Measurements from ENCODE around the gene APOBEC3G. TPM values are rescaled to one million over a fixed set of nuclear protein-coding genes. Genes with fewer than 3 reads are reported as not detected.
A peak's percentile ranks its signal among the peaks of the same experiment; 100 is the strongest.
"Not testable (repeated sequence)": the region's sequence is repeated elsewhere in the genome, so short reads cannot be mapped to it uniquely, and the experiment has no call there.

The APOBEC3G gene
- total and polyA plus RNA-seq, 2 donors (not counting 1 experiment from before 2014, with no cell fraction given) = 94.2 to 96.6 TPM

DNA sequence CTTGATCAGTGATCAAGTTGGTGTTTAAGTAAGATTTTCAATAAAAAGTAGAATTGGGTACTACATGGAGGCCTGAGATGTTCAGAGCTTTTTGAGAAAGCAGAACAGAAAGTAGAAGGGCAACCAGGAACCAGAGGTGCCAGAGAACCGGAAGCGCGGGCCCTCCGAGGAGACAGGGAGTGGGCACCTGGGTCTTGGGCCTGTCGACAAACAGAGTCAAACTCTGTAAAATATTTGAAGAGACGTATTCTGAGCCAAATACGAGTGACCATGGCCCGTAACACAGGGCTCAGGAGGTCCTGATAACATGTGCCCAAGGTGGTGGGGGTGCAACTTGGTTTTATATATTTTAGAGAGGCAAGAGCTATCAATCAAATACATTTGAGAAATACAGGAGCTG is 13.2 kb upstream of the APOBEC3G start:
- peak; percentile 67 for ATAC-seq (ENCODE audit: low read depth)

DNA sequence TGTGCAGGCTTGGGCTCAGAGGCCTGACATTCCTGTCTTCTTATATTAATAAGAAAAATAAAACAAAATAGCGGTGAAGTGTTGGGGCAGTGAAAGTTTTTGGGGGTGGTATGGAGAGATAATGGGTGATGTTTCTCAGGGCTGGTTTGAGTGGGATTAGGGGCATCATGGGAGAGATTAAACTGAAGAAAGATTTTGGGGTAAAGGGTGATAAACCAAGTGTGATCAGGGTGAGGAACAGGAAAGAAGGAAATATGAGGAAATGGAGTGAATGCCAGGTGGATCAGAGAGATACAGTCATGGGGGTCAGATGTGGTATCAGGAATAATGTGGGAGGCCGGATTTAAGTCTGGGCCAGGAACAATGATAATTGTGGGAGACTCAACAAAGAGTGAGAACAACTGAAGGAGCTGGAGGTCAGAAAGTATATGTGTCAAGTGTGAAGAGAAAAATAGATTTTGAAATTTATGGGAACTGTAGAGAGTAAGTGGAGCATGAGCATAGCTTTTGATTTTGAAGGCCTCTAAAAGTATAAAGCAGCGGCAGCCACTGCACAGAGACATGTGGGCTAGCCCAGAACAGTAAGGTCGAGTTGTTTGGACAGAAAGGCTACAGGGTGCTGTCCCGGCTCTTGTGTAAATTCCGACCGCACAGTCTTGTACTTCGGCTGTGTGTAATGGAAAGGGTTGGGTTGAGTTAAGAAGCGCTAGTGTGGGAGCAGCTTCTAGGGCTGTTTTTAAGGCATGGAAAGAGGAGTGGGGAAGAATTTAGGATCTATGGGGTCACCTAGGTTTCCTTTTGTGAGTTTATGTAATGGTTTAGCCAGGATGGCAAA is 10.4 kb upstream of the APOBEC3G start:
- H3K4me1 Mint-ChIP-seq = peaks cover 36% of the 10 kb centered on the region
- Histone ChIP-seq H3K27ac (ENCODE audit: low read length in 2 of 2) (peak overlapping the region; percentile 97 to 98), H3K36me3 (replicated peaks in 1 of 2; ENCODE audit: control extremely low read depth in 1 of 2, control insufficient read depth in 1 of 2, extremely low read depth in 1 of 2, insufficient read depth in 2 of 2, low read length in 1 of 2) (peaks cover 2 to 26% of the 10 kb centered on the region in 2 experiments), H3K4me3 (ENCODE audit: control extremely low read depth in 1 of 5, extremely low read depth in 1 of 5, insufficient read depth in 1 of 5, low read depth in 2 of 5, low read length in 4 of 5) (peak overlapping the region; percentile 83 to 99 (median 96)), H3K79me2 (ENCODE audit: control insufficient read depth, insufficient read depth, low read length) (peaks cover 56% of the 10 kb centered on the region), H3K9ac (ENCODE audit: low read length) (peak overlapping the region; percentile 92), H3K4me1 (ENCODE audit: control insufficient read depth in 2 of 2, insufficient read depth in 2 of 2, low read length in 2 of 2) (peaks cover 75 to 95% of the 10 kb centered on the region in 2 donors), H3K4me2 (replicated peaks; ENCODE audit: low read depth, low read length, poor library complexity, severe bottlenecking) (peak overlapping the region; percentile 76)
- peak; percentile 22 for ATAC-seq (ENCODE audit: low read depth)
- intact Hi-C loops (cut with micrococcal nuclease) = loop anchor here (1.0 to 2.0 kb wide), 4 partner anchors 26 to 52 kb away; partner anchors contain the start of genes APOBEC3C and APOBEC3F
- ChIA-PET POLR2A (interaction anchor here (0.8 to 3.6 kb wide), 6 partner anchors 12 to 85 kb away, joined by 3 to 13 read pairs (median 4); partner anchors contain the start of gene CBX7), CTCF (interaction anchor here (0.9 to 1.9 kb wide), 5 partner anchors 22 to 63 kb away, joined by 3 to 7 read pairs (median 3); no protein-coding TSS in a partner anchor)
- H4K20me1 ChIP-seq (ENCODE audit: control insufficient read depth, insufficient read depth, low read length, poor library complexity, severe bottlenecking); H2AFZ ChIP-seq (ENCODE audit: insufficient read depth, low read depth, low read length, poor library complexity, severe bottlenecking); H3K27ac Mint-ChIP-seq; H3K9me3 ChIP-seq (ENCODE audit: control extremely low read depth in 1 of 3, control insufficient read depth in 2 of 3, insufficient read depth in 1 of 3, low read length in 2 of 3); H3K27me3 Mint-ChIP-seq; H3K27me3 ChIP-seq (replicated peaks in 1 of 4; ENCODE audit: control extremely low read depth in 1 of 4, control insufficient read depth in 3 of 4, insufficient read depth in 4 of 4, low read length in 3 of 4); H3K4me3 Mint-ChIP-seq; H3K9me3 Mint-ChIP-seq (ENCODE audit: insufficient read depth): not testable (repeated sequence)
- 22% methylated on average over 8 of the region's 9 CpGs for WGBS (ENCODE audit: insufficient coverage)
- DNase-seq = peak; percentile 41

More for the DNA sequence above, 13.2 kb upstream of the APOBEC3G start:
- Histone ChIP-seq H3K4me1 (ENCODE audit: control insufficient read depth in 2 of 2, insufficient read depth in 2 of 2, low read length in 2 of 2) (peaks cover 72 to 87% of the 10 kb centered on the region in 2 donors), H3K27ac (ENCODE audit: low read length in 2 of 2) (peak overlapping the region; percentile 97 to 98), H3K4me3 (ENCODE audit: control extremely low read depth in 1 of 5, extremely low read depth in 1 of 5, insufficient read depth in 1 of 5, low read depth in 2 of 5, low read length in 4 of 5) (peak overlapping the region in 1 of 5 experiments; percentile 16), H3K79me2 (ENCODE audit: control insufficient read depth, insufficient read depth, low read length) (peaks cover 38% of the 10 kb centered on the region), H3K4me2 (replicated peaks; ENCODE audit: low read depth, low read length, poor library complexity, severe bottlenecking) (peak overlapping the region; percentile 50)
- H3K27ac Mint-ChIP-seq; H3K27me3 ChIP-seq (replicated peaks in 1 of 4; ENCODE audit: control extremely low read depth in 1 of 4, control insufficient read depth in 3 of 4, insufficient read depth in 4 of 4, low read length in 3 of 4); H3K9me3 ChIP-seq (ENCODE audit: control extremely low read depth in 1 of 3, control insufficient read depth in 2 of 3, insufficient read depth in 1 of 3, low read length in 2 of 3); H3K9me3 Mint-ChIP-seq (ENCODE audit: insufficient read depth); H3K9ac ChIP-seq (ENCODE audit: low read length); H3K36me3 ChIP-seq (replicated peaks in 1 of 2; ENCODE audit: control extremely low read depth in 1 of 2, control insufficient read depth in 1 of 2, extremely low read depth in 1 of 2, insufficient read depth in 2 of 2, low read length in 1 of 2); H3K4me3 Mint-ChIP-seq; H4K20me1 ChIP-seq (ENCODE audit: control insufficient read depth, insufficient read depth, low read length, poor library complexity, severe bottlenecking); intact Hi-C loops (cut with micrococcal nuclease); H3K27me3 Mint-ChIP-seq; H2AFZ ChIP-seq (ENCODE audit: insufficient read depth, low read depth, low read length, poor library complexity, severe bottlenecking): not testable (repeated sequence)
- peaks cover 22% of the 10 kb centered on the region for H3K4me1 Mint-ChIP-seq
- ChIA-PET POLR2A (interaction anchor here (0.9 to 1.3 kb wide), 6 partner anchors 11 to 252 kb away, joined by 3 to 5 read pairs (median 4); partner anchors contain the start of gene CBX7), CTCF (interaction anchor here (0.6 to 1.8 kb wide), 4 partner anchors 16 to 89 kb away, joined by 3 to 5 read pairs (median 4); partner anchors contain the start of gene CBX7)
- WGBS (ENCODE audit: insufficient coverage) = 0% methylated on average over 6 of the region's 8 CpGs
- DNase-seq = peak; percentile 68
